K562 (cell line): ENCODE results near the gene ABCC10. TPM values are rescaled to one million over a fixed set of nuclear protein-coding genes. Genes with fewer than 3 reads are reported as not detected.

Experiments
- ATAC-seq: fragments of 200-7000 bp; cut with Tn5 transposase; 3 replicates; pipeline ENCODE4 v1.9.1; 2020; ENCODE audit warnings: moderate library complexity
- BruUV-seq: library from RNA; stranded (reverse); fragments of 400-500 nt; replicated peaks from 2 replicates; lab custom pipeline; 2021; lab: Mats Ljungman, UMichigan
- CTCF ChIA-PET: fragments of 300-600 bp; formaldehyde crosslinking; extraction: SDS; loops from one replicate; lab custom pipeline; 2021; ENCODE audit warnings: low intra/inter-chr PET ratio; lab: Yijun Ruan, JAX
- POLR2A ChIA-PET: fragments of 300-600, 350-650 bp; sonication (Branson Sonifier 250); formaldehyde crosslinking; extraction: SDS; loops from one replicate; lab custom pipeline; 2021; ENCODE audit warnings: antibody characterized with exemption, inconsistent platforms; lab: Yijun Ruan, JAX
- DNase-seq, 4 experiments: peaks; one replicate each; pipeline versions ENCODE4 v3.0.0 to v3.0.0-alpha.2; 2011 to 2018; ENCODE audit warnings: low spot score in 3 of 4, mixed read lengths in 3 of 4; ENCODE audit errors: extremely low read depth in 1 of 4
- FAIRE-seq: peaks from 2 replicates; lab custom pipeline; 2011; peaks lifted over from hg19 to GRCh38; lab: Jason Lieb, UNC
- H2AFZ ChIP-seq: 2 replicates; pipeline ENCODE4 v1.6.0; 2011; ENCODE audit warnings: low read depth, low read length, control low read depth, inconsistent platforms
- H3K27ac ChIP-seq: fragments of 200-600 bp; 3 replicates; pipeline ENCODE4 v1.8.0; 2011; ENCODE audit warnings: low read depth, mild to moderate bottlenecking, control low read depth, inconsistent platforms, low read length, moderate library complexity, mixed read lengths; ENCODE audit errors: extremely low read depth
- H3K27me3 ChIP-seq, 2 experiments: fragments of 300-600 bp in 1 of 2; 2 replicates in 1 of 2; 3 replicates in 1 of 2; pipeline versions ENCODE4 v1.6.0 to v1.8.0; 2011; ENCODE audit warnings: inconsistent platforms in 2 of 2, low read length in 2 of 2, mild to moderate bottlenecking in 1 of 2, mixed read lengths in 1 of 2, moderate library complexity in 1 of 2; ENCODE audit not compliant: control insufficient read depth in 2 of 2, insufficient read depth in 2 of 2
- H3K36me3 ChIP-seq: fragments of 300-600 bp; 3 replicates; pipeline ENCODE4 v1.8.0; 2011; ENCODE audit warnings: mild to moderate bottlenecking, low read length, inconsistent platforms; ENCODE audit not compliant: control insufficient read depth, insufficient read depth
- H3K4me1 ChIP-seq, 2 experiments: fragments of 200-600 bp in 1 of 2; replicated peaks in 1 of 2; 2 replicates in 1 of 2; 3 replicates in 1 of 2; pipeline versions ENCODE4 v1.5.1 to v1.8.0; 2011; ENCODE audit warnings: inconsistent platforms in 2 of 2, low read length in 2 of 2, mild to moderate bottlenecking in 1 of 2, mixed read lengths in 1 of 2, moderate library complexity in 1 of 2; ENCODE audit not compliant: control insufficient read depth in 2 of 2, insufficient read depth in 2 of 2
- H3K4me2 ChIP-seq: 2 replicates; pipeline ENCODE4 v1.6.1; 2011; ENCODE audit warnings: low read length, control low read depth, inconsistent platforms, mixed read lengths; ENCODE audit not compliant: insufficient read depth
- H3K4me3 ChIP-seq: fragments of 200-600 bp; sonication (generic), shearing (Covaris generic); 2 replicates; pipeline ENCODE4 v1.5.1; 2016; ENCODE audit warnings: control low read depth, inconsistent platforms
- H3K79me2 ChIP-seq: fragments of 200-600 bp; 3 replicates; pipeline ENCODE4 v1.8.0; 2011; ENCODE audit warnings: low read length, inconsistent platforms; ENCODE audit not compliant: control insufficient read depth, insufficient read depth
- H3K9ac ChIP-seq, 2 experiments: 2 replicates each; pipeline versions ENCODE4 v1.6.0 to v1.6.1; 2011; ENCODE audit warnings: low read depth in 2 of 2, low read length in 2 of 2, control low read depth in 1 of 2, inconsistent platforms in 1 of 2, mild to moderate bottlenecking in 1 of 2, mixed read lengths in 1 of 2; ENCODE audit not compliant: insufficient read depth in 1 of 2
- H3K9me1 ChIP-seq: one replicate; pipeline ENCODE4 v1.6.0; 2011; ENCODE audit warnings: inconsistent platforms, mild to moderate bottlenecking, low read length, moderate library complexity; ENCODE audit not compliant: control insufficient read depth, insufficient read depth
- H3K9me3 ChIP-seq: replicated peaks from 2 replicates; pipeline ENCODE4 v1.5.1; 2011; ENCODE audit warnings: low read depth, low read length, inconsistent platforms; ENCODE audit not compliant: control insufficient read depth, insufficient read depth
- H4K20me1 ChIP-seq: replicated peaks from 2 replicates; pipeline ENCODE4 v1.6.1; 2011; ENCODE audit warnings: low read length, inconsistent platforms, mixed read lengths; ENCODE audit not compliant: control insufficient read depth, insufficient read depth
- HNRNPLL ChIP-seq: fragments of 200-400 bp; formaldehyde crosslinking; IDR thresholded peaks from 2 replicates; pipeline ENCODE4 v1.6.1; 2017; ENCODE audit warnings: low read length, low read depth, mild to moderate bottlenecking; ENCODE audit not compliant: poor library complexity, severe bottlenecking
- JUND ChIP-seq, 2 experiments: IDR thresholded peaks; 2 replicates in 1 of 2; 3 replicates in 1 of 2; pipeline ENCODE4 v1.6.1; 2011; ENCODE audit warnings: borderline replicate concordance in 2 of 2, low read depth in 2 of 2, low read length in 2 of 2, improper control_type of control experiment in 1 of 2, missing biosample characterization in 1 of 2, missing genetic modification characterization in 1 of 2, missing genetic modification reagents in 1 of 2
- SLC30A9 ChIP-seq: fragments of 250-450 bp; sonication (Bioruptor Pico); IDR thresholded peaks from 2 replicates; pipeline ENCODE4 v1.8.0; 2022; ENCODE audit warnings: mild to moderate bottlenecking, moderate library complexity
- SP1 ChIP-seq: sonication (generic); formaldehyde crosslinking; IDR thresholded peaks from 2 replicates; pipeline ENCODE4 v1.8.1; 2022; ENCODE audit warnings: mild to moderate bottlenecking, missing genetic modification reagents
- SREBF1 ChIP-seq: fragments of 150-350 bp; IDR thresholded peaks from 2 replicates; pipeline ENCODE4 v1.6.1; 2014; ENCODE audit warnings: antibody characterized with exemption, low read depth, low read length, borderline replicate concordance
- TRIM28 ChIP-seq: fragments of 450-650 bp; IDR thresholded peaks from 2 replicates; pipeline ENCODE4 v1.6.1; 2017
- XRCC3 ChIP-seq: fragments of 450-650 bp; IDR thresholded peaks from 2 replicates; pipeline ENCODE4 v1.6.1; 2017; ENCODE audit warnings: mild to moderate bottlenecking, moderate library complexity
- ZBTB7A ChIP-seq: IDR thresholded peaks from 2 replicates; pipeline ENCODE4 v1.6.1; 2011; ENCODE audit warnings: low read depth, mild to moderate bottlenecking, low read length, moderate library complexity, borderline replicate concordance; ENCODE audit not compliant: control insufficient read depth
- ZNF3 ChIP-seq: fragments of 250-450 bp; sonication (Bioruptor Pico); IDR thresholded peaks from 2 replicates; pipeline ENCODE4 v1.5.0; 2021; ENCODE audit warnings: mild to moderate bottlenecking, moderate library complexity
- WGBS: fragments of 100-300 bp; shearing (Covaris generic); methylation state at CpG from one replicate; pipeline ENCODE4 v1.1.6; 2016; ENCODE audit warnings: low coverage, mixed read lengths; ENCODE audit not compliant: insufficient coverage; ENCODE audit errors: missing lambda C conversion rate; 5-methylcytosine and 5-hydroxymethylcytosine counted together
- in situ Hi-C: fragments of 300-500 bp; cut with MboI; formaldehyde crosslinking; loops from 4 replicates; pipeline ENCODE4 v1.15.0; 2018; ENCODE audit warnings: inconsistent platforms, mixed read lengths
- intact Hi-C: fragments of 100-400 bp; cut with micrococcal nuclease; formaldehyde crosslinking; loops from 2 replicates; pipeline ENCODE4 v1.14.2; 2022
- polyA plus RNA-seq, 8 experiments: library from polyadenylated mRNA; depleted of rRNA in 4 of 8; stranded (reverse) in 5 of 8; unstranded in 3 of 8; fragments of >200 nt; fragmentation: Nextera tagmentation in 2 of 8; fragmentation: Illumina TruSeq in 1 of 8; extraction: Ambion mirVana in 2 of 8; extraction: Trizol in 1 of 8; gene quantifications; 2 replicates each; pipeline versions ENCODE4 v1.2.1 to v1.2.3, GENCODE V29; 2011 to 2014; ENCODE audit warnings: inconsistent platforms in 1 of 8, missing spikeins in 1 of 8
- total RNA-seq, 7 experiments: library from RNA; depleted of rRNA in 6 of 7; stranded (reverse); fragments of >200 nt in 6 of 7; fragmentation: Illumina TruSeq in 2 of 7; extraction: Trizol in 2 of 7; gene quantifications; 2 replicates each; pipeline versions ENCODE4 v1.2.1 to v1.2.3, GENCODE V29; 2011 to 2021; ENCODE audit warnings: low replicate concordance in 1 of 7

Gene ABCC10
- total and polyA plus RNA-seq, 9 of the 15 experiments (the other 6 are each of a cell fraction or from before 2014, with no cell fraction given) = 2.4 to 29.1 (median 13.7) TPM

- DNase-seq = no peak
- Histone ChIP-seq H3K4me3 (no peak overlapping the region), H3K4me2 (no peak overlapping the region), H3K4me1 (peaks cover 12 to 28% of the 10 kb centered on the region in 2 experiments), H3K9ac (no peak overlapping the region), H3K9me3 (no peaks in the 10 kb centered on the region), H4K20me1 (no peaks in the 10 kb centered on the region), H3K79me2 (no peaks in the 10 kb centered on the region), H3K9me1 (no peaks in the 10 kb centered on the region), H3K36me3 (no peaks in the 10 kb centered on the region), H3K27ac (no peak overlapping the region), H2AFZ (no peak overlapping the region), H3K27me3 (peaks cover 2 to 12% of the 10 kb centered on the region in 2 experiments; a peak in 4 of 5 replicates)
- in situ Hi-C loops (no loop called here), intact Hi-C loops (no loop called here)
- no peak for ATAC-seq
- POLR2A ChIA-PET = interaction anchor here (0.5 to 3.0 kb wide), 7 partner anchors 8 to 224 kb away, joined by 3 to 18 read pairs (median 4); partner anchors contain the start of gene ZNF318
- no peak for FAIRE-seq
- CTCF ChIA-PET = no interaction called here
- BruUV-seq = no TSS peak
- WGBS = 49% methylated on average over 6 of the region's 6 CpGs
- no peak for TF ChIP-seq ZBTB7A
- no peak for TF ChIP-seq SP1
- TF ChIP-seq ZNF3 (CRISPR knock-in tag) = no peak
- no peak for TF ChIP-seq JUND (IDR thresholded peaks at IDR 0.05; ENCODE audit: borderline replicate concordance, low read depth, low read length)
- no peak for TF ChIP-seq JUND (tag; IDR thresholded peaks at IDR 0.05; ENCODE audit: borderline replicate concordance, low read depth, low read length)
- no peak for TF ChIP-seq SREBF1
- no peak for TF ChIP-seq SLC30A9 (CRISPR knock-in tag)
- no peak for TF ChIP-seq TRIM28
- no peak for TF ChIP-seq XRCC3
- no peak for TF ChIP-seq HNRNPLL
Observed at GRCh38 chr6:43389730-43390295, 37.5 kb upstream of the ABCC10 start.
